Chondrocyte (in vitro differentiated cells): Measurements from ENCODE around the gene SNRK. TPM values are rescaled to one million over a fixed set of nuclear protein-coding genes. Genes with fewer than 3 reads are reported as not detected.

ENCODE experiments used
- DNase-seq: peaks from one replicate; pipeline ENCODE4 v3.0.0; 2021; ENCODE audit warnings: mixed read lengths, low spot score
- H3K27ac Mint-ChIP-seq: one replicate; pipeline ENCODE4 v1.8.0; 2021; ENCODE audit warnings: mild to moderate bottlenecking, moderate library complexity, mixed read lengths; ENCODE audit not compliant: unreplicated experiment
- H3K27me3 Mint-ChIP-seq: 2 replicates; pipeline ENCODE4 v1.8.0; 2021; ENCODE audit warnings: low read depth, mixed read lengths
- H3K36me3 Mint-ChIP-seq: 2 replicates; pipeline ENCODE4 v1.8.0; 2021; ENCODE audit warnings: low read depth, mixed read lengths
- H3K4me1 Mint-ChIP-seq: 2 replicates; pipeline ENCODE4 v1.8.0; 2021; ENCODE audit warnings: low read depth, mild to moderate bottlenecking, mixed read lengths
- H3K4me3 Mint-ChIP-seq: one replicate; pipeline ENCODE4 v1.8.0; 2021; ENCODE audit warnings: mild to moderate bottlenecking, moderate library complexity, mixed read lengths; ENCODE audit not compliant: unreplicated experiment
- H3K9me3 Mint-ChIP-seq: 2 replicates; pipeline ENCODE4 v1.8.0; 2021; ENCODE audit warnings: low read depth, mixed read lengths
- CTCF ChIP-seq: fragments of 200-600 bp; sonication (generic); IDR thresholded peaks from 2 replicates; pipeline ENCODE4 v1.5.0; 2021; ENCODE audit warnings: antibody characterized with exemption, mild to moderate bottlenecking, moderate library complexity
- total RNA-seq: library from RNA; stranded (reverse); gene quantifications from 3 replicates; pipeline ENCODE4 v1.2.1, GENCODE V29; 2021

SNRK gene
- total RNA-seq, 1 donor from 2014 or later: 18.1 TPM

- Mint-ChIP-seq H3K27me3 (no peaks in the 10 kb centered on the region), H3K9me3 (no peaks in the 10 kb centered on the region), H3K36me3 (no peaks in the 10 kb centered on the region), H3K27ac (no peak overlapping the region), H3K4me3 (no peak overlapping the region), H3K4me1 (no peaks in the 10 kb centered on the region)
- TF ChIP-seq CTCF: no peak
- DNase-seq: no peak
These were observed 84.1 kb downstream of the SNRK start for GRCh38 chr3:43370293-43370980.

- Mint-ChIP-seq H3K4me3 (no peak overlapping the region), H3K36me3 (no peaks in the 10 kb centered on the region), H3K27me3 (no peaks in the 10 kb centered on the region), H3K4me1 (no peaks in the 10 kb centered on the region), H3K9me3 (no peaks in the 10 kb centered on the region), H3K27ac (no peak overlapping the region)
- DNase-seq: no peak
- no peak for TF ChIP-seq CTCF
These were observed 85.2 kb downstream of the SNRK start for GRCh38 chr3:43371494-43371893.

GRCh38 chr3:43372007-43372740 is 85.8 kb downstream of the SNRK start:
- no peaks in the 10 kb centered on the region for H3K27me3 Mint-ChIP-seq
- H3K4me1 Mint-ChIP-seq: no peaks in the 10 kb centered on the region
- no peaks in the 10 kb centered on the region for H3K9me3 Mint-ChIP-seq
- TF ChIP-seq CTCF: no peak
- no peak for DNase-seq
- H3K36me3 Mint-ChIP-seq: no peaks in the 10 kb centered on the region
- H3K27ac Mint-ChIP-seq: no peak overlapping the region
- no peak overlapping the region for H3K4me3 Mint-ChIP-seq

GRCh38 chr3:43372809-43373559 is 86.6 kb downstream of the SNRK start:
- H3K27me3 Mint-ChIP-seq: no peaks in the 10 kb centered on the region
- H3K36me3 Mint-ChIP-seq: no peaks in the 10 kb centered on the region
- no peaks in the 10 kb centered on the region for H3K9me3 Mint-ChIP-seq
- TF ChIP-seq CTCF: no peak
- H3K4me3 Mint-ChIP-seq: no peak overlapping the region
- peaks cover 5% of the 10 kb centered on the region for H3K4me1 Mint-ChIP-seq
- DNase-seq: no peak
- H3K27ac Mint-ChIP-seq: no peak overlapping the region

- Mint-ChIP-seq H3K4me1 (peaks cover 11% of the 10 kb centered on the region), H3K36me3 (no peaks in the 10 kb centered on the region), H3K27me3 (no peaks in the 10 kb centered on the region), H3K4me3 (no peak overlapping the region), H3K9me3 (no peaks in the 10 kb centered on the region), H3K27ac (no peak overlapping the region)
- TF ChIP-seq CTCF: no peak
- no peak for DNase-seq
These were observed 87.2 kb downstream of the SNRK start for GRCh38 chr3:43373560-43373928.
